ENCODE measurements around the gene PMM2.

PMM2 gene

GRCh38 chr16:8768283-8768682 lies 29.4 kb upstream of the PMM2 start:
- TF ChIP-seq, protein P1, sequence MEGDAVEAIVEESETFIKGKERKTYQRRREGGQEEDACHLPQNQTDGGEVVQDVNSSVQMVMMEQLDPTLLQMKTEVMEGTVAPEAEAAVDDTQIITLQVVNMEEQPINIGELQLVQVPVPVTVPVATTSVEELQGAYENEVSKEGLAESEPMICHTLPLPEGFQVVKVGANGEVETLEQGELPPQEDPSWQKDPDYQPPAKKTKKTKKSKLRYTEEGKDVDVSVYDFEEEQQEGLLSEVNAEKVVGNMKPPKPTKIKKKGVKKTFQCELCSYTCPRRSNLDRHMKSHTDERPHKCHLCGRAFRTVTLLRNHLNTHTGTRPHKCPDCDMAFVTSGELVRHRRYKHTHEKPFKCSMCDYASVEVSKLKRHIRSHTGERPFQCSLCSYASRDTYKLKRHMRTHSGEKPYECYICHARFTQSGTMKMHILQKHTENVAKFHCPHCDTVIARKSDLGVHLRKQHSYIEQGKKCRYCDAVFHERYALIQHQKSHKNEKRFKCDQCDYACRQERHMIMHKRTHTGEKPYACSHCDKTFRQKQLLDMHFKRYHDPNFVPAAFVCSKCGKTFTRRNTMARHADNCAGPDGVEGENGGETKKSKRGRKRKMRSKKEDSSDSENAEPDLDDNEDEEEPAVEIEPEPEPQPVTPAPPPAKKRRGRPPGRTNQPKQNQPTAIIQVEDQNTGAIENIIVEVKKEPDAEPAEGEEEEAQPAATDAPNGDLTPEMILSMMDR (IDR thresholded peaks at IDR 0.05; ENCODE audit: low read depth, low read length), result no peak
- no peak for DNase-seq (ENCODE audit: low read depth in 2 of 2)
- H3K4me3 ChIP-seq (replicated peaks in 1 of 2; ENCODE audit: low read depth in 2 of 2, low read length in 2 of 2), result no peak overlapping the region

DNA sequence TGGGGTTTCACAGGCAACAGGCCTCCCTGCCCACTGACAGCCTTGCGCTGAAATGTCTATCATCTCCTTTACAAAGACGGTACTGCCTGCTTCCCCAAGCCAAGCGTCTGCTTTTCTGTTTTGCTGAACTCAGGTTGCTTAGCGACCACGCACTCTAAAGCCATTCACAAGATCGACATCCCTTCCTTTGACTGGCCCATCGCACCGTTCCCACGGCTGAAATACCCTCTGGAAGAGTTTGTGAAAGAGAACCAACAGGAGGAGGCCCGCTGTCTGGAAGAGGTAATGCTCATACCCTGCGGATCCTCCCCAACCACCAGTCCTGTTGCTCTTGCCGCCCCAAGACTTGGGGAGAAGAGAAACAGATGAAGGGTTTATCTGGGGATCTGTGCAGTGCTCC lies 28.9 kb upstream of the PMM2 start:
- no peak overlapping the region for H3K4me3 ChIP-seq (replicated peaks in 1 of 2; ENCODE audit: low read depth in 2 of 2, low read length in 2 of 2)
- no peak for DNase-seq (ENCODE audit: low read depth in 2 of 2)
- TF ChIP-seq, protein P1 (IDR thresholded peaks at IDR 0.05; ENCODE audit: low read depth, low read length), result no peak

- no peak overlapping the region for H3K4me3 ChIP-seq (replicated peaks in 1 of 2; ENCODE audit: low read depth in 2 of 2, low read length in 2 of 2)
- TF ChIP-seq, protein P1 (IDR thresholded peaks at IDR 0.05; ENCODE audit: low read depth, low read length), result no peak
- DNase-seq (ENCODE audit: low read depth in 2 of 2), result no peak
These were observed 24.1 kb upstream of the PMM2 start for GRCh38 chr16:8773537-8773936.

- DNase-seq (ENCODE audit: low read depth in 2 of 2), result no peak
- TF ChIP-seq, protein P1 (IDR thresholded peaks at IDR 0.05; ENCODE audit: low read depth, low read length), result no peak
- H3K4me3 ChIP-seq (replicated peaks in 1 of 2; ENCODE audit: low read depth in 2 of 2, low read length in 2 of 2), result no peak overlapping the region
These were observed 23.4 kb upstream of the PMM2 start for GRCh38 chr16:8774208-8774607.

DNA sequence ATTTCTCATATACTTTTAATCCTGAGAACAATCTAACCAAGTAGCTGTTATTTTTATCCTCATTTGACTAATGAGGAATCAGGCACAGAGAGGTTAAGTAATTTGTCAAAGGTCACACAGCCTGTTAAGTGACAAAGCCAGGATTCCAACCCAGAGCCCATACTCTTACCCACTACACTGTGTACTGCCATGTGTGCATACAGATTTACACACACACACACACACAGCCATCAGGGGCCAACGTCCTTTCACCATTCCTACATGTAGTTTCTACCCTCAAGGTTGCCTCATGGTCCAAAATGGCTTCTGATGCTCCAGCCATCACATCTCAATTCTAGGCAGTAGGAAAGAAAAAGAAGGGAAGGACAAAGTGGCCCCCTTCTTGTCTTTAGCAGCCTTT lies 22.3 kb upstream of the PMM2 start:
- no peak overlapping the region for H3K4me3 ChIP-seq (replicated peaks in 1 of 2; ENCODE audit: low read depth in 2 of 2, low read length in 2 of 2)
- DNase-seq (ENCODE audit: low read depth in 2 of 2), result no peak
- TF ChIP-seq, protein P1 (IDR thresholded peaks at IDR 0.05; ENCODE audit: low read depth, low read length), result no peak

DNA sequence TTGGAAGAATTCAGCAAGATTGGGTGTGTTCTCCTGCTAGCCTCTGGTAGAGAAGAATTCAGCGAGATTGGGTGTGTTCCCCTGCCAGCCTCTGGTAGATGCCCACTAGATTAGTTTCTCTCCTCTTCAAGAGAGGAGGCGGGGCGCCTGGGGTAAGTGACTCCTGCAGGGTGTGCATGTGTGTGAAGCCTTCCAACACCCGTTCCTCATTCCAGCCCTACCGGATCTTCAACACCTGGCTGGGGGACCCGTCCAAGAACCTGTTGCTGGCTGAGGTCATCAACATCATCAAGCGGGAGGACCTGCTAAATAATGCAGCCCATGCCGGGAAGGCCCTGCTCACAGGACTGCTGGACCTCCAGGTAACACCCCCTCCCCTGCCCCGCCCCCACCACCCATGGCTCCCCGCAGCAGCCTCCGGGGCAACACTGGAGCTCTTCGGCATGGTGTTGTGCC lies 21.5 kb upstream of the PMM2 start:
- DNase-seq (ENCODE audit: low read depth in 2 of 2), result no peak
- TF ChIP-seq, protein P1 (IDR thresholded peaks at IDR 0.05; ENCODE audit: low read depth, low read length), result no peak

DNA sequence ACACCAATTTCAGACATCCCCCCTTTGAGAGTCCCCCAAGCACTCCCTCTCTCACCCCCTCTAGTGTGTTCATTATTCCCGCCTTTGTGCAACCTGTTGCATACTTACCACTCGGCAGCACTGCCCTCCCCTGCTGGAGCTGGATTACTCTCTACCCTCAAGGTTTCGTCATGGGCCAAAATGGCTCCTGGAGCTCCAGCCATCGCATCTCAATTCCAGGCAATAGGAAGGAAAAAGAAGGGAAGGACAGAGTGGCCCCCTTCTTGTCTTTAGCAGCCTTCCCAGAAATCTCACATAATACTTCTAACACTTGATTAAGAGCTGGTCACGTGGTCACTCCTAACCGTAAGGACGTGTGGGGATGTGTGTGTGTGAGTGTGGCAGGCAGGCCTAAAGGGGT lies 20.4 kb upstream of the PMM2 start:
- no peak for DNase-seq (ENCODE audit: low read depth in 2 of 2)
- TF ChIP-seq, protein P1 (IDR thresholded peaks at IDR 0.05; ENCODE audit: low read depth, low read length), result no peak
- H3K4me3 ChIP-seq (replicated peaks in 1 of 2; ENCODE audit: low read depth in 2 of 2, low read length in 2 of 2), result no peak overlapping the region

More for the DNA sequence above, 21.5 kb upstream of the PMM2 start:
- no peak overlapping the region for H3K4me3 ChIP-seq (replicated peaks in 1 of 2; ENCODE audit: low read depth in 2 of 2, low read length in 2 of 2)

Measured in cardiac fibroblast (primary cell).